H1 (cell line): Measurements from ENCODE around the gene NME3. TPM values are rescaled to one million over a fixed set of nuclear protein-coding genes. Genes with fewer than 3 reads are reported as not detected.

Experiments
- CTCF ChIA-PET: fragments of 300-600 bp; sonication (Branson Sonifier 250); formaldehyde crosslinking; loops from one replicate; lab custom pipeline; 2021; ENCODE audit not compliant: partially characterized antibody; lab: Charles Lee
- POLR2A ChIA-PET: fragments of 300-600 bp; sonication (Branson Sonifier 250); formaldehyde crosslinking; loops from one replicate; lab custom pipeline; 2021; ENCODE audit warnings: inconsistent platforms; ENCODE audit not compliant: partially characterized antibody; lab: Charles Lee
- DNase-seq, 2 experiments: peaks; one replicate each; pipeline versions ENCODE4 v3.0.0 to v3.0.0-alpha.2; 2010 to 2022; ENCODE audit warnings: low spot score in 2 of 2, low read depth in 1 of 2, mixed read lengths in 1 of 2
- FAIRE-seq: peaks from 2 replicates; lab custom pipeline; 2011; peaks lifted over from hg19 to GRCh38; lab: Jason Lieb, UNC
- H2AFZ ChIP-seq: 2 replicates; pipeline ENCODE4 v1.8.1; 2012; ENCODE audit warnings: low read length, inconsistent platforms
- H2AK5ac ChIP-seq: 2 replicates; pipeline ENCODE4 v1.6.1; 2013; ENCODE audit warnings: low read depth, low read length
- H2BK120ac ChIP-seq: replicated peaks from 2 replicates; pipeline ENCODE3; 2013; ENCODE audit warnings: low read depth, low read length, inconsistent platforms
- H2BK12ac ChIP-seq: 2 replicates; pipeline ENCODE4 v1.6.1; 2013; ENCODE audit warnings: low read depth, low read length
- H2BK15ac ChIP-seq: 2 replicates; pipeline ENCODE4 v1.6.1; 2013; ENCODE audit warnings: low read length
- H2BK20ac ChIP-seq: 2 replicates; pipeline ENCODE4 v1.6.1; 2013; ENCODE audit warnings: low read length
- H2BK5ac ChIP-seq: 2 replicates; pipeline ENCODE4 v1.6.1; 2013; ENCODE audit warnings: low read depth, low read length
- H3K14ac ChIP-seq: 2 replicates; pipeline ENCODE4 v1.6.1; 2013; ENCODE audit warnings: inconsistent platforms; ENCODE audit not compliant: insufficient read length
- H3K18ac ChIP-seq: 2 replicates; pipeline ENCODE4 v1.6.1; 2013; ENCODE audit warnings: low read length; ENCODE audit errors: extremely low read depth
- H3K23ac ChIP-seq: 2 replicates; pipeline ENCODE4 v1.6.1; 2013; ENCODE audit warnings: inconsistent platforms; ENCODE audit not compliant: insufficient read length
- H3K23me2 ChIP-seq: 2 replicates; pipeline ENCODE4 v1.6.1; 2013; ENCODE audit warnings: low read depth, low read length
- H3K27ac ChIP-seq: 2 replicates; pipeline ENCODE4 v1.6.1; 2011; ENCODE audit warnings: low read depth, low read length, inconsistent platforms
- H3K27me3 ChIP-seq, 4 experiments: replicated peaks in 1 of 4; 1 replicate in 1 of 4; 2 replicates in 3 of 4; pipeline versions ENCODE4 v1.6.1 to v1.8.1; 2011 to 2013; ENCODE audit warnings: low read length in 3 of 4, mild to moderate bottlenecking in 3 of 4, inconsistent platforms in 2 of 4, mixed read lengths in 2 of 4, moderate library complexity in 1 of 4; ENCODE audit not compliant: control insufficient read depth in 3 of 4, insufficient read depth in 3 of 4; ENCODE audit errors: extremely low read depth in 1 of 4
- H3K36me3 ChIP-seq, 4 experiments: 2 replicates each; pipeline versions ENCODE4 v1.6.1 to v1.8.1; 2011 to 2013; ENCODE audit warnings: mild to moderate bottlenecking in 4 of 4, low read length in 3 of 4, moderate library complexity in 2 of 4, control low read depth in 1 of 4, inconsistent platforms in 1 of 4; ENCODE audit not compliant: insufficient read depth in 4 of 4, control insufficient read depth in 2 of 4
- H3K4ac ChIP-seq: replicated peaks from 2 replicates; pipeline ENCODE3; 2013; ENCODE audit warnings: low read length, low read depth, mixed read lengths, inconsistent platforms; ENCODE audit not compliant: insufficient read length
- H3K4me1 ChIP-seq, 4 experiments: replicated peaks in 1 of 4; 1 replicate in 1 of 4; 2 replicates in 3 of 4; pipeline versions ENCODE4 v1.6.1 to v1.8.1; 2011 to 2013; ENCODE audit warnings: low read length in 3 of 4, inconsistent platforms in 2 of 4, mixed read lengths in 1 of 4; ENCODE audit not compliant: insufficient read depth in 4 of 4, control insufficient read depth in 3 of 4
- H3K4me2 ChIP-seq, 2 experiments: 2 replicates each; pipeline versions ENCODE4 v1.6.1 to v1.8.1; 2011 to 2013; ENCODE audit warnings: low read depth in 2 of 2, low read length in 2 of 2, control low read depth in 1 of 2, inconsistent platforms in 1 of 2, mild to moderate bottlenecking in 1 of 2; ENCODE audit not compliant: insufficient read depth in 1 of 2
- H3K4me3 ChIP-seq, 4 experiments: fragments of 200-600, 300-600 bp in 1 of 4; sonication (generic), shearing (Covaris generic), sonication (Bioruptor Twin) in 1 of 4; 2 replicates each; pipeline versions ENCODE4 v1.5.1 to v1.8.1; 2011 to 2016; ENCODE audit warnings: low read length in 4 of 4, low read depth in 3 of 4, control low read depth in 2 of 4, inconsistent platforms in 2 of 4, mild to moderate bottlenecking in 2 of 4, mixed read lengths in 1 of 4, moderate library complexity in 1 of 4; ENCODE audit not compliant: insufficient read depth in 2 of 4; ENCODE audit errors: extremely low read depth in 1 of 4
- H3K56ac ChIP-seq: replicated peaks from 2 replicates; pipeline ENCODE3; 2013; ENCODE audit warnings: low read depth, mild to moderate bottlenecking, mixed read lengths, low read length, inconsistent platforms; ENCODE audit not compliant: insufficient read length
- H3K79me1 ChIP-seq: 2 replicates; pipeline ENCODE4 v1.6.1; 2013; ENCODE audit warnings: low read depth, low read length, control low read depth
- H3K79me2 ChIP-seq, 2 experiments: 2 replicates each; pipeline versions ENCODE4 v1.6.1 to v1.8.1; 2012 to 2013; ENCODE audit warnings: low read length in 2 of 2, mild to moderate bottlenecking in 2 of 2, inconsistent platforms in 1 of 2; ENCODE audit not compliant: insufficient read depth in 2 of 2, control insufficient read depth in 1 of 2
- H3K9ac ChIP-seq, 4 experiments: replicated peaks in 1 of 4; 1 replicate in 1 of 4; 2 replicates in 3 of 4; pipeline versions ENCODE4 v1.6.1 to v1.8.1; 2011 to 2013; ENCODE audit warnings: low read depth in 3 of 4, low read length in 3 of 4, control low read depth in 2 of 4, mild to moderate bottlenecking in 2 of 4, moderate library complexity in 2 of 4, inconsistent platforms in 1 of 4; ENCODE audit errors: extremely low read depth in 1 of 4
- H3K9me3 ChIP-seq, 2 experiments: 2 replicates each; pipeline versions ENCODE4 v1.6.1 to v1.8.1; 2012 to 2013; ENCODE audit warnings: mild to moderate bottlenecking in 2 of 2, moderate library complexity in 2 of 2, control low read depth in 1 of 2, inconsistent platforms in 1 of 2, low read depth in 1 of 2, low read length in 1 of 2, mixed read lengths in 1 of 2; ENCODE audit not compliant: insufficient read depth in 2 of 2
- H4K20me1 ChIP-seq, 2 experiments: replicated peaks in 1 of 2; 2 replicates each; pipeline versions ENCODE3 to v1.8.1; 2011 to 2013; ENCODE audit warnings: inconsistent platforms in 2 of 2, low read length in 2 of 2, mild to moderate bottlenecking in 1 of 2; ENCODE audit not compliant: insufficient read depth in 2 of 2, control insufficient read depth in 1 of 2
- H4K5ac ChIP-seq: 2 replicates; pipeline ENCODE4 v1.6.1; 2013; ENCODE audit warnings: low read length, low read depth, mixed read lengths, inconsistent platforms; ENCODE audit not compliant: insufficient read length
- H4K8ac ChIP-seq: 2 replicates; pipeline ENCODE4 v1.8.0; 2013; ENCODE audit warnings: mild to moderate bottlenecking, moderate library complexity, low read length, inconsistent platforms; ENCODE audit not compliant: insufficient read depth; ENCODE audit errors: extremely low read depth
- H4K91ac ChIP-seq: replicated peaks from 2 replicates; pipeline ENCODE3; 2013; ENCODE audit warnings: low read length, mixed read lengths, inconsistent platforms; ENCODE audit not compliant: insufficient read length
- BCL11A ChIP-seq, 2 experiments: IDR thresholded peaks; one replicate each; pipeline ENCODE4 v1.6.1; 2011; ENCODE audit warnings: low read depth in 2 of 2, low read length in 2 of 2, mild to moderate bottlenecking in 2 of 2
- CEBPB ChIP-seq: IDR thresholded peaks from 2 replicates; pipeline ENCODE4 v1.6.1; 2012; ENCODE audit warnings: low read depth, low read length
- CHD2 ChIP-seq: IDR thresholded peaks from 2 replicates; pipeline ENCODE4 v1.6.1; 2012; ENCODE audit warnings: low read length, improper control_type of control experiment
- CTBP2 ChIP-seq: IDR thresholded peaks from 2 replicates; pipeline ENCODE4 v1.7.0; 2011; ENCODE audit warnings: borderline replicate concordance, mild to moderate bottlenecking, moderate library complexity, mixed read lengths, low read length; ENCODE audit not compliant: insufficient read depth, insufficient read length
- EZH2 ChIP-seq: fragments of 200-600 bp; sonication (generic); IDR thresholded peaks from 2 replicates; pipeline ENCODE4 v1.7.1; 2012; ENCODE audit warnings: low read depth, mild to moderate bottlenecking, moderate library complexity, low read length, inconsistent platforms; ENCODE audit not compliant: severe bottlenecking
- GABPA ChIP-seq: IDR thresholded peaks from 2 replicates; pipeline ENCODE4 v1.6.1; 2011; ENCODE audit warnings: mild to moderate bottlenecking, low read length, moderate library complexity, borderline replicate concordance; ENCODE audit not compliant: insufficient read depth
- JUND ChIP-seq: IDR thresholded peaks from 2 replicates; pipeline ENCODE4 v1.6.1; 2011; ENCODE audit warnings: mild to moderate bottlenecking, improper control_type of control experiment, low read length
- PHF8 ChIP-seq: fragments of 200-600 bp; sonication (generic); conservative IDR thresholded peaks from 2 replicates; pipeline ENCODE4 v1.7.1; 2012; ENCODE audit warnings: low read depth, mild to moderate bottlenecking, inconsistent platforms, low read length, moderate library complexity
- RAD21 ChIP-seq, 2 experiments: IDR thresholded peaks in 1 of 2; conservative IDR thresholded peaks in 1 of 2; 2 replicates each; pipeline ENCODE4 v1.6.1; 2011; ENCODE audit warnings: low read depth in 2 of 2, low read length in 2 of 2, improper control_type of control experiment in 1 of 2, inconsistent platforms in 1 of 2, mild to moderate bottlenecking in 1 of 2, moderate library complexity in 1 of 2
- SP2 ChIP-seq: IDR thresholded peaks from 2 replicates; pipeline ENCODE4 v1.6.1; 2012; ENCODE audit warnings: mild to moderate bottlenecking, low read length, inconsistent platforms
- SP4 ChIP-seq: IDR thresholded peaks from 2 replicates; pipeline ENCODE4 v1.6.1; 2012; ENCODE audit warnings: low read length, inconsistent platforms
- WGBS, 2 experiments: shearing (Covaris generic) in 1 of 2; methylation state at CpG; one replicate each; pipeline versions ENCODE4 v1.1.6 to v1.1.7; 2013 to 2015; ENCODE audit warnings: low lambda C conversion rate in 2 of 2, mixed read lengths in 2 of 2, inconsistent platforms in 1 of 2, low coverage in 1 of 2, missing lambda C conversion rate in 1 of 2; ENCODE audit not compliant: insufficient replicate concordance in 2 of 2, insufficient coverage in 1 of 2, insufficient read length in 1 of 2; ENCODE audit errors: extremely low coverage in 1 of 2, missing lambda C conversion rate in 1 of 2; 5-methylcytosine and 5-hydroxymethylcytosine counted together
- polyA plus RNA-seq, 7 experiments: library from polyadenylated mRNA; depleted of rRNA in 3 of 7; stranded (reverse) in 5 of 7; unstranded in 2 of 7; fragments of >200 nt in 5 of 7; fragments of 200-250 nt in 2 of 7; gene quantifications; 1 replicate in 5 of 7; 2 replicates in 1 of 7; 4 replicates in 1 of 7; pipeline versions ENCODE4 v1.2.1 to v1.2.3, GENCODE V29; 2011 to 2013; ENCODE audit warnings: missing spikeins in 2 of 7, mixed read lengths in 2 of 7
- total RNA-seq: library from RNA; stranded (reverse); fragmentation: NEBNext Ultra II Directional; extraction: Animal tissue kit (Norgen Biotek cat#: 25700); gene quantifications from 2 replicates; pipeline ENCODE4 v1.2.1, GENCODE V29; 2021
- TF ChIP-seq, protein P1 (sequence below): IDR thresholded peaks from 2 replicates; pipeline ENCODE4 v1.6.1; 2011; ENCODE audit warnings: low read depth, mild to moderate bottlenecking, low read length; ENCODE audit not compliant: insufficient read depth

NME3 gene
- total and polyA plus RNA-seq, 2 of the 8 experiments (the other 6 are each of a cell fraction or from before 2014, with no cell fraction given): 72.5 to 163 TPM

DNA sequence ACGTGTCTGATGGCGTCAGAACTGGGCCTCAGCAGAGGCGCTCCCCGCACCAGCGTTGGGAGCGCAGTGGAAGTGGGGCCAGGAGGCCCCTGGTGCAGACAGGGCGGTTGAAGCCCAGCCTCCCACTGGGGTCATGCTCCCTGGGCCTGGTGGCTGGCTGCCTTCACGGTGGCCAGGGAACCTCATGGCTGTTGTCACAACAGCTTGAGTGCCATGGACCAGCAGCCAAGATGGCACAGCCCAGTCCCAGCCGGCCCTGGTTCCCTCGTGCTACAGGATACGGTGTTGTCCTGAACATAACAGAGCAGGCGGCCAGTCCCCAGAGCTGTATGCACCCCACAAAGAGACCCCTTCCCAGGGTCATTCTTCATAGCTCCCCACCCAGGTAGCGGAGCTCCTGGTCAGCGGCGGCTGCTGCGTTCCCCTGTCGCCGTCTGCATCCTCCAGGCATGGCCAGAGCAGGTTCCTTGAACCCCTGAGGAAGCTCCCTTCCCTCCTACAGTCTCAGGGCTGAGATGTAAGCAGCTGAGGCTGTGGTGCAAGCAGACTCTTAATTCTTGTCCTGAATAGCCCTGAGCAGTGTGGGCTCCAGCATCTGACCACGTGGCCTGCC, 29.7 kb downstream of the NME3 start:
- H3K9ac ChIP-seq: no peak overlapping the region
- H3K9me3 ChIP-seq: peaks cover 33 to 38% of the 10 kb centered on the region in 2 experiments
- FAIRE-seq: no peak
- H3K4me1 ChIP-seq: no peaks in the 10 kb centered on the region
- H3K14ac ChIP-seq: no peak overlapping the region
- peaks cover 0 to 8% of the 10 kb centered on the region in 2 experiments for H4K20me1 ChIP-seq
- no peak overlapping the region for H3K4ac ChIP-seq
- ChIA-PET CTCF (no interaction called here), POLR2A (interaction anchor here (0.7 to 2.0 kb wide), 5 partner anchors 8 to 31 kb away, joined by 3 to 8 read pairs (median 4); partner anchors contain the start of genes EME2 and NME3)
- no peak overlapping the region for H2AFZ ChIP-seq
- H2AK5ac ChIP-seq: no peak overlapping the region
- no peak overlapping the region for H2BK12ac ChIP-seq
- 91% methylated on average over 18 of the region's 19 CpGs; no CpG with 5 or more reads in 1 of the 2 experiments for WGBS, 2 experiments
- no peak for DNase-seq
- no peaks in the 10 kb centered on the region for H3K27me3 ChIP-seq
- no peak overlapping the region; the same call in 1 of the 2 replicates for H2BK5ac ChIP-seq
- no peak overlapping the region; the same call in 1 of the 2 replicates for H4K8ac ChIP-seq
- no peak overlapping the region for H3K4me2 ChIP-seq
- H3K79me1 ChIP-seq: 0 out of 2 replicates have a peak, but pooled peaks cover 5% of the 10 kb centered on the region
- H3K18ac ChIP-seq: no peak overlapping the region
- no peak overlapping the region for H3K23ac ChIP-seq
- no peak overlapping the region for H3K56ac ChIP-seq
- H2BK15ac ChIP-seq: no peak overlapping the region
- no peak overlapping the region for H2BK20ac ChIP-seq
- no peak overlapping the region for H3K4me3 ChIP-seq
- H3K36me3 ChIP-seq: peaks cover 0 to 5% (median 0%) of the 10 kb centered on the region in 4 experiments; a peak in 2 of 8 replicates
- H2BK120ac ChIP-seq: no peak overlapping the region
- H4K91ac ChIP-seq: no peak overlapping the region
- H4K5ac ChIP-seq: no peak overlapping the region
- no peaks in the 10 kb centered on the region for H3K23me2 ChIP-seq
- no peak overlapping the region for H3K27ac ChIP-seq
- no peaks in the 10 kb centered on the region for H3K79me2 ChIP-seq
- TF ChIP-seq PHF8: no peak
- TF ChIP-seq, protein P1, sequence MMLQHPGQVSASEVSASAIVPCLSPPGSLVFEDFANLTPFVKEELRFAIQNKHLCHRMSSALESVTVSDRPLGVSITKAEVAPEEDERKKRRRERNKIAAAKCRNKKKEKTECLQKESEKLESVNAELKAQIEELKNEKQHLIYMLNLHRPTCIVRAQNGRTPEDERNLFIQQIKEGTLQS: no peak
- TF ChIP-seq SP2: no peak
- no peak for TF ChIP-seq SP4
- no peak for TF ChIP-seq JUND
- TF ChIP-seq BCL11A (IDR thresholded peaks at IDR 0.05; ENCODE audit: low read depth in 2 of 2, low read length in 2 of 2): no peak
- no peak for TF ChIP-seq GABPA
- TF ChIP-seq CHD2: no peak
- no peak for TF ChIP-seq CTBP2
- TF ChIP-seq EZH2: no peak
- no peak for TF ChIP-seq CEBPB
- TF ChIP-seq RAD21 (IDR thresholded peaks at IDR 0.05 in 1 of 2, conservative IDR thresholded peaks at IDR 0.05 in 1 of 2; ENCODE audit: low read depth in 2 of 2, low read length in 2 of 2): no peak
